Karpas-422 (cell line): ENCODE results near the gene ILDR1. TPM values are rescaled to one million over a fixed set of nuclear protein-coding genes. Genes with fewer than 3 reads are reported as not detected.
A peak's percentile ranks its signal among the peaks of the same experiment; 100 is the strongest.

Source experiments
- DNase-seq: peaks from one replicate; pipeline ENCODE4 v3.0.0-alpha.2; 2015
- H2AFZ ChIP-seq: fragments of 200-600 bp; sonication (generic); 2 replicates; pipeline ENCODE4 v1.6.1; 2014; ENCODE audit warnings: antibody characterized with exemption, low read length, mixed read lengths
- H3K27ac ChIP-seq: fragments of 200-600 bp; sonication (generic); 2 replicates; pipeline ENCODE4 v1.5.1; 2014; ENCODE audit warnings: mild to moderate bottlenecking, low read length, moderate library complexity
- H3K27me3 ChIP-seq: fragments of 200-600 bp; sonication (generic); 2 replicates; pipeline ENCODE4 v1.6.1; 2014; ENCODE audit warnings: low read length, mixed read lengths
- H3K36me3 ChIP-seq: fragments of 200-600 bp; sonication (generic); 2 replicates; pipeline ENCODE4 v1.6.1; 2014; ENCODE audit warnings: low read length, mixed read lengths; ENCODE audit not compliant: insufficient read depth
- H3K4me1 ChIP-seq: fragments of 200-600 bp; sonication (generic); 2 replicates; pipeline ENCODE4 v1.6.1; 2014; ENCODE audit warnings: mild to moderate bottlenecking, low read length, mixed read lengths
- H3K4me2 ChIP-seq: fragments of 200-600 bp; sonication (generic); 2 replicates; pipeline ENCODE4 v1.6.1; 2014; ENCODE audit warnings: low read length, low read depth, mild to moderate bottlenecking; ENCODE audit not compliant: poor library complexity, severe bottlenecking
- H3K4me3 ChIP-seq: fragments of 200-600 bp; sonication (generic); 2 replicates; pipeline ENCODE4 v1.5.1; 2014; ENCODE audit warnings: mild to moderate bottlenecking, antibody characterized with exemption, low read length, mixed read lengths
- H3K79me2 ChIP-seq: fragments of 200-600 bp; sonication (generic); 2 replicates; pipeline ENCODE4 v1.6.1; 2014; ENCODE audit warnings: mild to moderate bottlenecking, low read length, mixed read lengths
- H3K9ac ChIP-seq: fragments of 200-600 bp; sonication (generic); 2 replicates; pipeline ENCODE4 v1.6.0; 2014; ENCODE audit warnings: low read length
- H3K9me2 ChIP-seq: fragments of 200-600 bp; sonication (generic), shearing (Covaris generic); replicated peaks from 2 replicates; pipeline ENCODE4 v1.6.0; 2014; ENCODE audit warnings: mild to moderate bottlenecking, low read length, moderate library complexity; ENCODE audit not compliant: insufficient read depth
- H3K9me3 ChIP-seq: fragments of 300-700, 200-600 bp; sonication (generic); 2 replicates; pipeline ENCODE4 v1.6.1; 2014; ENCODE audit warnings: low read length, mixed read lengths
- H4K20me1 ChIP-seq: fragments of 200-600 bp; sonication (generic); 2 replicates; pipeline ENCODE4 v1.6.1; 2014; ENCODE audit warnings: mild to moderate bottlenecking, antibody characterized with exemption, low read length, low read depth; ENCODE audit not compliant: insufficient read depth
- total RNA-seq: library from RNA; depleted of rRNA; stranded (reverse); fragments of >200 nt; shearing (Covaris generic); gene quantifications from 2 replicates; pipeline ENCODE4 v1.2.3, GENCODE V29; 2014; ENCODE audit warnings: low replicate concordance; rRNA removed

The ILDR1 gene
- total RNA-seq: 0.52 and 0.76 TPM in 2 replicates

- H3K79me2 ChIP-seq: no peaks in the 10 kb centered on the region
- H3K9ac ChIP-seq: peak within 1 kb of the TSS; percentile 43
- H3K27ac ChIP-seq: no peak within 1 kb of the TSS
- no peaks in the 10 kb centered on the region for H3K36me3 ChIP-seq
- no peaks in the 10 kb centered on the region for H3K27me3 ChIP-seq
- peaks cover 60% of the 10 kb centered on the region for H3K4me1 ChIP-seq
- peak within 1 kb of the TSS; percentile 62 for H3K4me3 ChIP-seq
- DNase-seq: peak; percentile 69
- H3K4me2 ChIP-seq: peak within 1 kb of the TSS; percentile 73
- no peak within 1 kb of the TSS for H2AFZ ChIP-seq
- H3K9me3 ChIP-seq: no peaks in the 10 kb centered on the region
- H4K20me1 ChIP-seq: no peaks in the 10 kb centered on the region
- H3K9me2 ChIP-seq: no peaks in the 10 kb centered on the region
Measured at GRCh38 chr3:122021811-122022401, at the start of gene ILDR1. Gene ILDR1 (minus strand): TSS chr3:122022247. CDS start chr3:122022077, 170 bp downstream.

GRCh38 chr3:122067588-122068240 is 45.7 kb upstream of the ILDR1 start:
- no peaks in the 10 kb centered on the region for H3K27me3 ChIP-seq

GRCh38 chr3:122067214-122067550 is 45.1 kb upstream of the ILDR1 start:
- H3K4me3 ChIP-seq: peak overlapping the region; percentile 22
- no peaks in the 10 kb centered on the region for H3K9me3 ChIP-seq
- H3K27me3 ChIP-seq: no peaks in the 10 kb centered on the region
- peak overlapping the region; percentile 44 for H3K27ac ChIP-seq
- peak overlapping the region; percentile 45 for H3K4me2 ChIP-seq
- 0 out of 2 replicates have a peak overlapping the region, but pooled peaks have one; percentile 25 for H3K9ac ChIP-seq
- H3K4me1 ChIP-seq: peaks cover 45% of the 10 kb centered on the region
- no peaks in the 10 kb centered on the region for H3K9me2 ChIP-seq
- no peak for DNase-seq
- H3K79me2 ChIP-seq: no peaks in the 10 kb centered on the region
- H2AFZ ChIP-seq: no peak overlapping the region
- no peaks in the 10 kb centered on the region for H3K36me3 ChIP-seq
- no peaks in the 10 kb centered on the region for H4K20me1 ChIP-seq

More at GRCh38 chr3:122067588-122068240, 45.7 kb upstream of the ILDR1 start:
- DNase-seq: peak; percentile 61
- H3K4me1 ChIP-seq: peaks cover 45% of the 10 kb centered on the region
- H2AFZ ChIP-seq: 0 out of 2 replicates have a peak overlapping the region, but pooled peaks have one; percentile 6
- no peaks in the 10 kb centered on the region for H4K20me1 ChIP-seq
- H3K36me3 ChIP-seq: no peaks in the 10 kb centered on the region
- no peaks in the 10 kb centered on the region for H3K79me2 ChIP-seq
- H3K4me3 ChIP-seq: peak overlapping the region; percentile 22
- H3K9ac ChIP-seq: peak overlapping the region; percentile 25; the same call in 1 of the 2 replicates
- no peaks in the 10 kb centered on the region for H3K9me3 ChIP-seq
- H3K27ac ChIP-seq: peak overlapping the region; percentile 44
- no peaks in the 10 kb centered on the region for H3K9me2 ChIP-seq
- H3K4me2 ChIP-seq: peak overlapping the region; percentile 45

- H3K9me2 ChIP-seq: no peaks in the 10 kb centered on the region
- no peaks in the 10 kb centered on the region for H3K79me2 ChIP-seq
- H3K4me1 ChIP-seq: peaks cover 45% of the 10 kb centered on the region
- peak overlapping the region; percentile 22 for H3K4me3 ChIP-seq
- no peak for DNase-seq
- H3K9ac ChIP-seq: no peak overlapping the region
- H3K9me3 ChIP-seq: no peaks in the 10 kb centered on the region
- no peaks in the 10 kb centered on the region for H3K27me3 ChIP-seq
- no peaks in the 10 kb centered on the region for H4K20me1 ChIP-seq
- H2AFZ ChIP-seq: no peak overlapping the region
- H3K27ac ChIP-seq: no peak overlapping the region
- no peaks in the 10 kb centered on the region for H3K36me3 ChIP-seq
- H3K4me2 ChIP-seq: peak overlapping the region; percentile 45
Measured at GRCh38 chr3:122066331-122067213, 44.5 kb upstream of the ILDR1 start.

GRCh38 chr3:122064326-122064725 is 42.3 kb upstream of the ILDR1 start:
- Histone ChIP-seq H3K27me3 (no peaks in the 10 kb centered on the region), H3K4me3 (no peak overlapping the region), H3K27ac (no peak overlapping the region), H4K20me1 (no peaks in the 10 kb centered on the region), H3K4me2 (peak overlapping the region; percentile 14), H3K36me3 (no peaks in the 10 kb centered on the region), H3K9ac (no peak overlapping the region), H3K9me3 (no peaks in the 10 kb centered on the region), H3K79me2 (no peaks in the 10 kb centered on the region), H2AFZ (no peak overlapping the region), H3K9me2 (no peaks in the 10 kb centered on the region), H3K4me1 (peaks cover 45% of the 10 kb centered on the region)
- no peak for DNase-seq

- Histone ChIP-seq H2AFZ (no peak overlapping the region), H4K20me1 (no peaks in the 10 kb centered on the region), H3K27ac (no peak overlapping the region), H3K9me2 (no peaks in the 10 kb centered on the region), H3K9me3 (no peaks in the 10 kb centered on the region), H3K79me2 (no peaks in the 10 kb centered on the region), H3K4me1 (peaks cover 45% of the 10 kb centered on the region), H3K9ac (no peak overlapping the region), H3K36me3 (no peaks in the 10 kb centered on the region), H3K27me3 (no peaks in the 10 kb centered on the region), H3K4me2 (peak overlapping the region; percentile 14), H3K4me3 (no peak overlapping the region)
- no peak for DNase-seq
Measured at GRCh38 chr3:122063908-122064307, 41.9 kb upstream of the ILDR1 start.

GRCh38 chr3:122060040-122060698 is 38.1 kb upstream of the ILDR1 start:
- Histone ChIP-seq H3K36me3 (no peaks in the 10 kb centered on the region), H3K9ac (no peak overlapping the region), H3K9me2 (no peaks in the 10 kb centered on the region), H3K79me2 (no peaks in the 10 kb centered on the region), H4K20me1 (no peaks in the 10 kb centered on the region), H3K27ac (no peak overlapping the region), H3K27me3 (no peaks in the 10 kb centered on the region), H3K4me1 (peaks cover 27% of the 10 kb centered on the region), H3K4me2 (no peak overlapping the region), H3K9me3 (no peaks in the 10 kb centered on the region), H2AFZ (no peak overlapping the region), H3K4me3 (no peak overlapping the region)
- no peak for DNase-seq
